ENCODE measurements around the gene KCNN4. TPM values are rescaled to one million over a fixed set of nuclear protein-coding genes. Genes with fewer than 3 reads are reported as not detected.

The KCNN4 gene
- total RNA-seq, 1 experiment from 2014 or later: 45.9 TPM

GRCh38 chr19:43781630-43782310, 997 bp upstream of the KCNN4 start:
- Mint-ChIP-seq H3K27ac (ENCODE audit: low read depth, unreplicated experiment) (peak overlapping the region; percentile 94), H3K9me3 (ENCODE audit: unreplicated experiment) (no peaks in the 10 kb centered on the region), H3K27me3 (ENCODE audit: insufficient read depth, unreplicated experiment) (no peaks in the 10 kb centered on the region), H3K4me3 (ENCODE audit: unreplicated experiment) (peak overlapping the region; percentile 86), H3K4me1 (ENCODE audit: insufficient read depth, unreplicated experiment) (peaks cover 85% of the 10 kb centered on the region), H3K36me3 (ENCODE audit: insufficient read depth, unreplicated experiment) (peaks cover 4% of the 10 kb centered on the region)
- intact Hi-C loops (cut with micrococcal nuclease): loop anchor here (5.0 kb wide), 1 partner anchor 184 kb away; the partner anchor contains the start of genes IRGQ and ZNF576
- ChIA-PET POLR2A (interaction anchor here (2.2 to 11.0 kb wide), 3 partner anchors 23 to 113 kb away, joined by 19 to 409 read pairs (median 24); partner anchors contain the start of genes PLAUR and SMG9), CTCF (interaction anchor here (1.0 to 5.9 kb wide), 4 partner anchors 14 to 37 kb away, joined by 5 to 71 read pairs (median 13); no protein-coding TSS in a partner anchor)
- no TSS peak for BruUV-seq (replicated peaks)
- DNase-seq (ENCODE audit: unreplicated experiment): peak; percentile 44
- TF ChIP-seq, protein P1, sequence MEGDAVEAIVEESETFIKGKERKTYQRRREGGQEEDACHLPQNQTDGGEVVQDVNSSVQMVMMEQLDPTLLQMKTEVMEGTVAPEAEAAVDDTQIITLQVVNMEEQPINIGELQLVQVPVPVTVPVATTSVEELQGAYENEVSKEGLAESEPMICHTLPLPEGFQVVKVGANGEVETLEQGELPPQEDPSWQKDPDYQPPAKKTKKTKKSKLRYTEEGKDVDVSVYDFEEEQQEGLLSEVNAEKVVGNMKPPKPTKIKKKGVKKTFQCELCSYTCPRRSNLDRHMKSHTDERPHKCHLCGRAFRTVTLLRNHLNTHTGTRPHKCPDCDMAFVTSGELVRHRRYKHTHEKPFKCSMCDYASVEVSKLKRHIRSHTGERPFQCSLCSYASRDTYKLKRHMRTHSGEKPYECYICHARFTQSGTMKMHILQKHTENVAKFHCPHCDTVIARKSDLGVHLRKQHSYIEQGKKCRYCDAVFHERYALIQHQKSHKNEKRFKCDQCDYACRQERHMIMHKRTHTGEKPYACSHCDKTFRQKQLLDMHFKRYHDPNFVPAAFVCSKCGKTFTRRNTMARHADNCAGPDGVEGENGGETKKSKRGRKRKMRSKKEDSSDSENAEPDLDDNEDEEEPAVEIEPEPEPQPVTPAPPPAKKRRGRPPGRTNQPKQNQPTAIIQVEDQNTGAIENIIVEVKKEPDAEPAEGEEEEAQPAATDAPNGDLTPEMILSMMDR (IDR thresholded peaks at IDR 0.05; ENCODE audit: unreplicated experiment): no peak

DNA sequence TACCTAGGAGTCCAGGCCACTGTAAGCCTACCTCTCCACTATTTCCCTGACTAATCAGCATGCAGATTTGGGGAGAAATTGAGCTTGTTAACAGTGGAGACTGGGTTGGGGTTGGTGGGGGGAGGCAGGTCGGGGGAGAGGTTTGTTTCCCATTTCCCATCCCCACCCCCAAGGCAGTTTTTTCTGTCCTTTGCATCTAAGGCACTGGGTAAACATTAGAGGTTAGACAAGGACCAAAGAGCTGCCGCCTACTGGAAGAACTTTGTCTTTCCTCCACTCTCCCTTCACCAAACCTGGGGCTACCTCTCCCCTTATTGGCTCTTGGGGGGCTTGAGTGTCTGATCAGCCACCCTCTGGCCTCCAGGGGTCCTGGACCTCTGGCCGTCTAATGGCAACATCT, 953 bp downstream of the KCNN4 start:
- TF ChIP-seq, protein P1 (IDR thresholded peaks at IDR 0.05; ENCODE audit: unreplicated experiment): peak; percentile 32
- peaks cover 77% of the 10 kb centered on the region for H3K4me1 Mint-ChIP-seq (ENCODE audit: insufficient read depth, unreplicated experiment)
- CTCF ChIA-PET: interaction anchor here (0.6 to 5.9 kb wide), 11 partner anchors 12 to 502 kb away, joined by 3 to 71 read pairs (median 4); partner anchors contain the start of gene SMG9
- no peaks in the 10 kb centered on the region for H3K9me3 Mint-ChIP-seq (ENCODE audit: unreplicated experiment)
- H3K4me3 Mint-ChIP-seq (ENCODE audit: unreplicated experiment): peak overlapping the region; percentile 86
- intact Hi-C loops (cut with micrococcal nuclease): loop anchor here (1.0 to 5.0 kb wide), 2 partner anchors 26 to 183 kb away; partner anchors contain the start of genes IRGQ, SMG9 and ZNF576
- peak; percentile 67 for DNase-seq (ENCODE audit: unreplicated experiment)
- H3K27ac Mint-ChIP-seq (ENCODE audit: low read depth, unreplicated experiment): peak overlapping the region; percentile 94
- no TSS peak for BruUV-seq (replicated peaks)
- POLR2A ChIA-PET: interaction anchor here (0.6 to 11.0 kb wide), 7 partner anchors 21 to 1297 kb away, joined by 3 to 409 read pairs (median 4); partner anchors contain the start of genes IRGQ and SMG9
- H3K36me3 Mint-ChIP-seq (ENCODE audit: insufficient read depth, unreplicated experiment): peaks cover 14% of the 10 kb centered on the region
- H3K27me3 Mint-ChIP-seq (ENCODE audit: insufficient read depth, unreplicated experiment): no peaks in the 10 kb centered on the region

DNA sequence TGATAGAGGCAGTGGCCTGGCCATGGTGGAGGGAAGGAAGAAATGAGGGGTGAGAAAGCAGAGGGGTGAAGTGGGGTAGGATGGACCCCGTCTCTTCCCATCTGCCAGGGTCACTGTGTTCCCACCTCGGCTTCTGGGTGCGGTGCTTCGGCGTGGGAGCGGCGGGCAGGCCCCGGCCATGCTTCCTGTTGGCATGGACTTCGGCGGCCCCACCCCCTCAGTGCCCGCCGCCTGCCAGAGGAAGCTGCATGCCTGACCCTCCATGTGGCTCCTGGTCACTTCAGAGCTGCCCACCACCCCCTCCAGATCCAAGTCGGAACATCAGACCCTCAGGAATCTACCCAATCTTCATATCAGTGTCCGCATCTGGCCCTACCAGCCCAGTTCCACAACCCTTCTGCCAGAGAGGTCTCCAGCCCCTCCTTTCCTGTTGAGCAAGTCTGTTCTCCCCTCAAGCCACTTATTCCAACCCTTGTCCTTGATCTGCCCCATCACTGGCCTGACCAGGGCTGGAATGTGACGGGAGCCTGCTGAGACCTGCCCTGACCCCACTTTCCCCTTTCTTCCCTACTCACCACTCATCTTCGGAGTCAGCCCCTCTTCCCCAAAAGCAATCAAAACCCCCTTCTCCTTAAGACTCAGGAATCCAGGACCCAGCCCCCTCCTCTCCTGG, 1.5 kb downstream of the KCNN4 start:
- TF ChIP-seq, protein P1 (IDR thresholded peaks at IDR 0.05; ENCODE audit: unreplicated experiment): no peak
- ChIA-PET CTCF (interaction anchor here (0.6 to 5.9 kb wide), 14 partner anchors 12 to 502 kb away, joined by 3 to 71 read pairs (median 4); partner anchors contain the start of gene SMG9), POLR2A (interaction anchor here (0.5 to 11.0 kb wide), 9 partner anchors 20 to 1298 kb away, joined by 3 to 409 read pairs (median 3); partner anchors contain the start of genes IRGQ and SMG9)
- Mint-ChIP-seq H3K4me3 (ENCODE audit: unreplicated experiment) (peak overlapping the region; percentile 86), H3K27me3 (ENCODE audit: insufficient read depth, unreplicated experiment) (no peaks in the 10 kb centered on the region), H3K36me3 (ENCODE audit: insufficient read depth, unreplicated experiment) (peaks cover 14% of the 10 kb centered on the region), H3K4me1 (ENCODE audit: insufficient read depth, unreplicated experiment) (peaks cover 71% of the 10 kb centered on the region), H3K27ac (ENCODE audit: low read depth, unreplicated experiment) (peak overlapping the region; percentile 94), H3K9me3 (ENCODE audit: unreplicated experiment) (no peaks in the 10 kb centered on the region)
- peak; percentile 75 for DNase-seq (ENCODE audit: unreplicated experiment)
- BruUV-seq (replicated peaks): no TSS peak
- intact Hi-C loops (cut with micrococcal nuclease): no loop called here

- H3K4me3 Mint-ChIP-seq (ENCODE audit: unreplicated experiment): peak overlapping the region; percentile 86
- peaks cover 15% of the 10 kb centered on the region for H3K36me3 Mint-ChIP-seq (ENCODE audit: insufficient read depth, unreplicated experiment)
- BruUV-seq (replicated peaks): no TSS peak
Measured at GRCh38 chr19:43778651-43779050, 2.1 kb downstream of the KCNN4 start.

More at GRCh38 chr19:43778651-43779050, 2.1 kb downstream of the KCNN4 start:
- no peak for DNase-seq (ENCODE audit: unreplicated experiment)
- TF ChIP-seq, protein P1 (IDR thresholded peaks at IDR 0.05; ENCODE audit: unreplicated experiment): no peak
- CTCF ChIA-PET: interaction anchor here (0.8 to 5.9 kb wide), 7 partner anchors 11 to 189 kb away, joined by 3 to 71 read pairs (median 3); partner anchors contain the start of gene SMG9
- Mint-ChIP-seq H3K27ac (ENCODE audit: low read depth, unreplicated experiment) (peak overlapping the region; percentile 94), H3K27me3 (ENCODE audit: insufficient read depth, unreplicated experiment) (no peaks in the 10 kb centered on the region), H3K4me1 (ENCODE audit: insufficient read depth, unreplicated experiment) (peaks cover 65% of the 10 kb centered on the region), H3K9me3 (ENCODE audit: unreplicated experiment) (no peaks in the 10 kb centered on the region)
- intact Hi-C loops (cut with micrococcal nuclease): no loop called here
- POLR2A ChIA-PET: interaction anchor here (0.5 to 11.0 kb wide), 9 partner anchors 20 to 597 kb away, joined by 3 to 409 read pairs (median 4); partner anchors contain the start of genes IRGQ and SMG9
